Neural progenitor cell (in vitro differentiated cells): ENCODE data around the gene DMAC2. TPM values are rescaled to one million over a fixed set of nuclear protein-coding genes. Genes with fewer than 3 reads are reported as not detected.
A peak's percentile ranks its signal among the peaks of the same experiment; 100 is the strongest.

ENCODE experiments used
- DNase-seq: peaks from one replicate; pipeline ENCODE4 v3.0.0-alpha.2; 2016; ENCODE audit warnings: low spot score
- H2AFZ ChIP-seq: fragments of 200-600 bp; sonication (generic); replicated peaks from 2 replicates; pipeline ENCODE4 v1.6.1; 2016; ENCODE audit warnings: antibody characterized with exemption
- H3F3A ChIP-seq: fragments of 200-600 bp; sonication (generic); 2 replicates; pipeline ENCODE4 v1.6.1; 2016; ENCODE audit warnings: antibody characterized with exemption, low read depth
- H3K27ac ChIP-seq: fragments of 200-600 bp; sonication (generic); 2 replicates; pipeline ENCODE4 v1.5.1; 2016; ENCODE audit warnings: mild to moderate bottlenecking
- H3K27me3 ChIP-seq: fragments of 200-600 bp; sonication (generic); 2 replicates; pipeline ENCODE4 v1.6.1; 2016; ENCODE audit warnings: mild to moderate bottlenecking, moderate library complexity
- H3K36me3 ChIP-seq: fragments of 200-600 bp; sonication (generic); 2 replicates; pipeline ENCODE4 v1.5.1; 2016
- H3K4me1 ChIP-seq: fragments of 200-600 bp; sonication (generic); 2 replicates; pipeline ENCODE4 v1.6.1; 2016; ENCODE audit warnings: mixed run types
- H3K4me2 ChIP-seq: fragments of 200-600 bp; sonication (generic); 2 replicates; pipeline ENCODE4 v1.6.1; 2016
- H3K4me3 ChIP-seq: fragments of 200-600 bp; sonication (generic); 2 replicates; pipeline ENCODE4 v1.5.1; 2016
- H3K79me2 ChIP-seq: fragments of 200-600 bp; sonication (generic); 2 replicates; pipeline ENCODE4 v1.6.1; 2016; ENCODE audit warnings: low read depth
- H3K9ac ChIP-seq: fragments of 200-600 bp; sonication (generic); 2 replicates; pipeline ENCODE4 v1.6.1; 2016
- H3K9me3 ChIP-seq: fragments of 200-600 bp; sonication (generic); 2 replicates; pipeline ENCODE4 v1.5.1; 2016; ENCODE audit warnings: low read depth
- H4K20me1 ChIP-seq: fragments of 200-600 bp; sonication (generic); 2 replicates; pipeline ENCODE4 v1.6.1; 2016; ENCODE audit warnings: low read depth
- H3K27ac Mint-ChIP-seq: 3 replicates; pipeline ENCODE4 v1.8.0; 2021; ENCODE audit warnings: mixed read lengths
- H3K27me3 Mint-ChIP-seq: 2 replicates; pipeline ENCODE4 v1.8.0; 2022; ENCODE audit warnings: low read depth, mild to moderate bottlenecking, inconsistent platforms, moderate library complexity, mixed read lengths; ENCODE audit not compliant: insufficient read depth
- H3K36me3 Mint-ChIP-seq: 3 replicates; pipeline ENCODE4 v1.8.0; 2021; ENCODE audit warnings: mixed read lengths
- H3K4me1 Mint-ChIP-seq: 3 replicates; pipeline ENCODE4 v1.8.0; 2021; ENCODE audit warnings: mixed read lengths
- H3K4me3 Mint-ChIP-seq: 3 replicates; pipeline ENCODE4 v1.8.0; 2021; ENCODE audit warnings: mild to moderate bottlenecking, moderate library complexity, mixed read lengths
- H3K9me3 Mint-ChIP-seq: 3 replicates; pipeline ENCODE4 v1.8.0; 2020; ENCODE audit warnings: mixed read lengths
- CTCF ChIP-seq: fragments of 200-600 bp; sonication (generic); IDR thresholded peaks from 2 replicates; pipeline ENCODE4 v1.5.1; 2017; ENCODE audit warnings: antibody characterized with exemption, mild to moderate bottlenecking
- EZH2 ChIP-seq: fragments of 200-600 bp; sonication (generic); IDR thresholded peaks from 2 replicates; pipeline ENCODE4 v1.6.1; 2017; ENCODE audit warnings: antibody characterized with exemption, mild to moderate bottlenecking, moderate library complexity
- EZH2phosphoT487 ChIP-seq: fragments of 200-600 bp; sonication (generic); IDR thresholded peaks from 2 replicates; pipeline ENCODE4 v1.6.1; 2017; ENCODE audit warnings: antibody characterized with exemption
- total RNA-seq: library from RNA; depleted of rRNA; stranded (reverse); fragments of >200 nt; gene quantifications from 2 replicates; pipeline ENCODE4 v1.2.3, GENCODE V29; 2015; ENCODE audit warnings: low replicate concordance

DMAC2 gene
- total RNA-seq, 1 donor from 2014 or later: 39.8 TPM

GRCh38 chr19:41422955-41423354, 16.8 kb downstream of the DMAC2 start:
- Histone ChIP-seq H3K79me2 (no peaks in the 10 kb centered on the region), H3K27ac (no peak overlapping the region), H3K9ac (no peak overlapping the region), H3F3A (peaks cover 4% of the 10 kb centered on the region), H2AFZ (no peak overlapping the region), H3K4me1 (peaks cover 3% of the 10 kb centered on the region), H4K20me1 (no peaks in the 10 kb centered on the region), H3K27me3 (no peaks in the 10 kb centered on the region), H3K9me3 (no peaks in the 10 kb centered on the region), H3K4me3 (no peak overlapping the region), H3K4me2 (no peak overlapping the region), H3K36me3 (no peaks in the 10 kb centered on the region)
- TF ChIP-seq EZH2 (no peak), EZH2phosphoT487 (no peak), CTCF (no peak)
- DNase-seq: no peak
- Mint-ChIP-seq H3K4me3 (no peak overlapping the region), H3K4me1 (peaks cover 12% of the 10 kb centered on the region), H3K9me3 (no peaks in the 10 kb centered on the region), H3K27me3 (no peaks in the 10 kb centered on the region), H3K36me3 (peaks cover 3% of the 10 kb centered on the region), H3K27ac (no peak overlapping the region)

DNA sequence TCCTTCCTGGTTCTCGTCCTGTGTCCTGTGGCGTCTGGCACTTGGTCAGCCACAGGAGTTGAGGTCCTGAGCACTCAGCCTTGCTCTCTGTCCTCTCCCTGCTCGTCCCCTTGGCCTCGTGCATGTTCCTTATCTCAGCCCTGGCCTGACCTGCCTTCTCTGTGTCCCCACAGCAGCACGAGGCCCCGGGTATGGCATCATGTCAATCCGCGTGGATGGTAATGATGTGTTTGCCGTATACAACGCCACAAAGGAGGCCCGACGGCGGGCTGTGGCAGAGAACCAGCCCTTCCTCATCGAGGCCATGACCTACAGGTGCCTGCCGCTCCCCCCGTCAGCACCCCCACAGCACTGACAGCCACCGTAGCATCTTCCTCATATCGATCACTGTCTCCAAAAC, 17.3 kb downstream of the DMAC2 start:
- no peak for DNase-seq
- H3K9me3 ChIP-seq: no peaks in the 10 kb centered on the region
- H4K20me1 ChIP-seq: no peaks in the 10 kb centered on the region
- H3K79me2 ChIP-seq: no peaks in the 10 kb centered on the region
- Mint-ChIP-seq H3K4me3 (peak overlapping the region; percentile 52), H3K4me1 (peaks cover 8% of the 10 kb centered on the region), H3K9me3 (no peaks in the 10 kb centered on the region), H3K27me3 (no peaks in the 10 kb centered on the region), H3K27ac (no peak overlapping the region), H3K36me3 (peaks cover 3% of the 10 kb centered on the region)
- peaks cover 3% of the 10 kb centered on the region for H3K4me1 ChIP-seq
- peaks cover under 1% of the 10 kb centered on the region for H3F3A ChIP-seq
- no peak overlapping the region for H3K9ac ChIP-seq
- no peak overlapping the region for H2AFZ ChIP-seq
- H3K27me3 ChIP-seq: no peaks in the 10 kb centered on the region
- no peaks in the 10 kb centered on the region for H3K36me3 ChIP-seq
- H3K27ac ChIP-seq: no peak overlapping the region
- H3K4me2 ChIP-seq: no peak overlapping the region
- no peak overlapping the region for H3K4me3 ChIP-seq
- TF ChIP-seq EZH2phosphoT487: no peak
- TF ChIP-seq CTCF: no peak
- TF ChIP-seq EZH2: no peak

DNA sequence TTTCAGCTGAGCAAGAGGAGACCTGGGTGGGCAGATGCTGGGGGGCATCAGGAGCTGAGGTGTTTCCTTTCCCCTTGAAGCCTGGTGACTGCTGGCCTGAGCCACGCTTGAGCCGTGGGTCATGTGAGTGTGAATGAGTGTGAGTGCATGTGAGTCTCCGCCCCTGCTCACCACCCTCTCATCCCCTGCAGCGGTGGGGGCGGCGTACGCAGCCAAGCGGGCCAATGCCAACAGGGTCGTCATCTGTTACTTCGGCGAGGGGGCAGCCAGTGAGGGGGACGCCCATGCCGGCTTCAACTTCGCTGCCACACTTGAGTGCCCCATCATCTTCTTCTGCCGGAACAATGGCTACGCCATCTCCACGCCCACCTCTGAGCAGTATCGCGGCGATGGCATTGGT, 17.7 kb downstream of the DMAC2 start:
- Histone ChIP-seq H3K79me2 (no peaks in the 10 kb centered on the region), H3K9me3 (no peaks in the 10 kb centered on the region), H3K4me1 (peaks cover 2% of the 10 kb centered on the region), H3K9ac (no peak overlapping the region), H2AFZ (no peak overlapping the region), H3F3A (no peaks in the 10 kb centered on the region), H3K27me3 (no peaks in the 10 kb centered on the region), H3K27ac (no peak overlapping the region), H3K4me2 (no peak overlapping the region), H3K4me3 (no peak overlapping the region), H3K36me3 (no peaks in the 10 kb centered on the region), H4K20me1 (no peaks in the 10 kb centered on the region)
- DNase-seq: no peak
- H3K27ac Mint-ChIP-seq: no peak overlapping the region
- TF ChIP-seq EZH2phosphoT487 (no peak), CTCF (no peak), EZH2 (no peak)
- H3K9me3 Mint-ChIP-seq: no peaks in the 10 kb centered on the region
- no peak overlapping the region for H3K4me3 Mint-ChIP-seq
- H3K36me3 Mint-ChIP-seq: peaks cover 3% of the 10 kb centered on the region
- no peaks in the 10 kb centered on the region for H3K27me3 Mint-ChIP-seq
- peaks cover 6% of the 10 kb centered on the region for H3K4me1 Mint-ChIP-seq
